ENCODE results near the gene RASGRF1.
"Not testable (repeated sequence)": the region's sequence is repeated elsewhere in the genome, so short reads cannot be mapped to it uniquely, and the experiment has no call there.

RASGRF1 gene

GRCh38 chr15:79035814-79036213 is 54.8 kb downstream of the RASGRF1 start:
- DNase-seq, result no peak

- no peak for DNase-seq
Measured at GRCh38 chr15:79035111-79035601, 55.4 kb downstream of the RASGRF1 start.

GRCh38 chr15:79034284-79034683 is 56.3 kb downstream of the RASGRF1 start:
- DNase-seq, result no peak

- peak; percentile 37 to 47 for DNase-seq
Measured at GRCh38 chr15:79032656-79033055, 57.9 kb downstream of the RASGRF1 start.

- no peak for DNase-seq
Measured at GRCh38 chr15:79031821-79032220, 58.8 kb downstream of the RASGRF1 start.

GRCh38 chr15:79031201-79031600 is 59.4 kb downstream of the RASGRF1 start:
- no peak for DNase-seq

GRCh38 chr15:79030470-79030869 is 60.1 kb downstream of the RASGRF1 start:
- no peak for DNase-seq

GRCh38 chr15:79028411-79028964 is 62.1 kb downstream of the RASGRF1 start:
- peak; percentile 64 to 80 for DNase-seq

GRCh38 chr15:79027532-79028410 is 62.8 kb downstream of the RASGRF1 start:
- DNase-seq, result no peak

- DNase-seq, result no peak
Measured at GRCh38 chr15:79025802-79026201, 64.8 kb downstream of the RASGRF1 start.

- DNase-seq, result peak; percentile 46 to 53
Measured at GRCh38 chr15:79025201-79025600, 65.4 kb downstream of the RASGRF1 start.

- DNase-seq, result not testable (repeated sequence)
Measured at GRCh38 chr15:79024493-79024892, 66.1 kb downstream of the RASGRF1 start.

- no peak for DNase-seq
Measured at GRCh38 chr15:79023918-79024317, 66.7 kb downstream of the RASGRF1 start.

GRCh38 chr15:79023546-79023890 is 67.1 kb downstream of the RASGRF1 start:
- no peak for DNase-seq

GRCh38 chr15:79018960-79019359 is 71.6 kb downstream of the RASGRF1 start:
- no peak for DNase-seq

GRCh38 chr15:79017953-79018352 is 72.6 kb downstream of the RASGRF1 start:
- DNase-seq, result no peak

- DNase-seq, result no peak
Measured at GRCh38 chr15:79016527-79017170, 73.9 kb downstream of the RASGRF1 start.

GRCh38 chr15:79015416-79015815 is 75.2 kb downstream of the RASGRF1 start:
- no peak for DNase-seq

- DNase-seq, result no peak
Measured at GRCh38 chr15:79010278-79010677, 80.3 kb downstream of the RASGRF1 start.

GRCh38 chr15:79009379-79009778 is 81.2 kb downstream of the RASGRF1 start:
- no peak for DNase-seq

- no peak for DNase-seq
Measured at GRCh38 chr15:79008659-79009058, 81.9 kb downstream of the RASGRF1 start.

- DNase-seq, result peak; percentile 27 to 40
Measured at GRCh38 chr15:79007066-79007465, 83.5 kb downstream of the RASGRF1 start.

GRCh38 chr15:79006071-79006470 is 84.5 kb downstream of the RASGRF1 start:
- no peak for DNase-seq

- DNase-seq, result peak; percentile 87 to 89
Measured at GRCh38 chr15:79004336-79004735, 86.2 kb downstream of the RASGRF1 start.

All from Kasumi-1 (cell line).